Endothelial cell of umbilical vein (primary cell): ENCODE results near the gene TCF25. TPM values are rescaled to one million over a fixed set of nuclear protein-coding genes. Genes with fewer than 3 reads are reported as not detected.

Source experiments
- BruUV-seq: library from RNA; stranded (reverse); fragments of 400-500 nt; replicated peaks from 2 replicates; lab custom pipeline; 2021; lab: Mats Ljungman, UMichigan
- CTCF ChIA-PET: fragments of 300-600, 350-600 bp; sonication (Branson Sonifier 250); formaldehyde crosslinking; loops from one replicate; lab custom pipeline; 2021; ENCODE audit warnings: antibody characterized with exemption, inconsistent platforms; lab: Charles Lee
- POLR2A ChIA-PET: fragments of 300-600, 350-600 bp; sonication (Branson Sonifier 250); formaldehyde crosslinking; loops from one replicate; lab custom pipeline; 2021; ENCODE audit warnings: antibody characterized with exemption, inconsistent platforms; lab: Charles Lee
- DNase-seq: peaks from one replicate; pipeline ENCODE4 v3.0.0-alpha.2; 2011; ENCODE audit warnings: low read depth, low spot score
- FAIRE-seq: peaks from 2 replicates; lab custom pipeline; 2011; peaks lifted over from hg19 to GRCh38; lab: Jason Lieb, UNC
- H2AFZ ChIP-seq: 2 replicates; pipeline ENCODE4 v1.6.0; 2012; ENCODE audit warnings: low read depth, low read length, control low read depth, inconsistent platforms
- H3K27ac ChIP-seq: 2 replicates; pipeline ENCODE4 v1.5.1; 2011; ENCODE audit warnings: low read depth, mild to moderate bottlenecking, control low read depth, low read length, moderate library complexity; ENCODE audit not compliant: insufficient read depth
- H3K27me3 ChIP-seq, 2 experiments: 2 replicates each; pipeline versions ENCODE4 v1.6.0 to v1.6.1; 2011; ENCODE audit warnings: low read length in 2 of 2, mixed read lengths in 1 of 2; ENCODE audit not compliant: control insufficient read depth in 2 of 2, insufficient read depth in 2 of 2
- H3K36me3 ChIP-seq, 2 experiments: 2 replicates in 1 of 2; 3 replicates in 1 of 2; pipeline ENCODE4 v1.5.1; 2011; ENCODE audit warnings: low read length in 2 of 2, mild to moderate bottlenecking in 1 of 2, moderate library complexity in 1 of 2; ENCODE audit not compliant: control insufficient read depth in 2 of 2, insufficient read depth in 2 of 2; ENCODE audit errors: extremely low read depth in 1 of 2
- H3K4me1 ChIP-seq: 3 replicates; pipeline ENCODE4 v1.5.1; 2011; ENCODE audit warnings: mild to moderate bottlenecking, low read length; ENCODE audit not compliant: control insufficient read depth, insufficient read depth; ENCODE audit errors: extremely low read depth
- H3K4me2 ChIP-seq: 2 replicates; pipeline ENCODE4 v1.6.1; 2011; ENCODE audit warnings: low read length, control low read depth, mixed read lengths; ENCODE audit not compliant: insufficient read depth
- H3K4me3 ChIP-seq, 3 experiments: fragments of 200-600 bp in 1 of 3; sonication (generic), shearing (Covaris generic) in 1 of 3; replicated peaks in 1 of 3; 2 replicates each; pipeline ENCODE4 v1.5.1; 2011 to 2016; ENCODE audit warnings: control low read depth in 3 of 3, low read length in 3 of 3, mild to moderate bottlenecking in 2 of 3, inconsistent platforms in 1 of 3, low read depth in 1 of 3, moderate library complexity in 1 of 3; ENCODE audit not compliant: insufficient read depth in 1 of 3
- H3K79me2 ChIP-seq: 2 replicates; pipeline ENCODE4 v1.6.0; 2012; ENCODE audit warnings: low read length, inconsistent platforms; ENCODE audit not compliant: control insufficient read depth, insufficient read depth
- H3K9ac ChIP-seq: replicated peaks from 2 replicates; pipeline ENCODE3; 2011; ENCODE audit warnings: low read length, control low read depth; ENCODE audit not compliant: insufficient read depth; ENCODE audit errors: extremely low read depth
- H3K9me1 ChIP-seq: replicated peaks from 3 replicates; pipeline ENCODE4 v1.6.0; 2011; ENCODE audit warnings: mild to moderate bottlenecking, low read length; ENCODE audit not compliant: control insufficient read depth, insufficient read depth; ENCODE audit errors: extremely low read depth
- H3K9me3 ChIP-seq: replicated peaks from 2 replicates; pipeline ENCODE4 v1.5.1; 2012; ENCODE audit warnings: low read length, inconsistent platforms; ENCODE audit not compliant: control insufficient read depth, insufficient read depth
- H4K20me1 ChIP-seq: replicated peaks from 2 replicates; pipeline ENCODE3; 2011; ENCODE audit warnings: mild to moderate bottlenecking, low read length; ENCODE audit not compliant: control insufficient read depth, insufficient read depth; ENCODE audit errors: extremely low read depth
- CTCF ChIP-seq, 2 donors: IDR thresholded peaks; 1 replicate in 1 of 2; 2 replicates in 1 of 2; pipeline ENCODE4 v1.5.1; 2011; ENCODE audit warnings: low read length in 2 of 2, mild to moderate bottlenecking in 2 of 2, moderate library complexity in 2 of 2, control low read depth in 1 of 2, inconsistent platforms in 1 of 2, low read depth in 1 of 2; ENCODE audit not compliant: insufficient read depth in 1 of 2; ENCODE audit errors: extremely low read depth in 1 of 2
- GATA2 ChIP-seq: IDR thresholded peaks from 2 replicates; pipeline ENCODE4 v1.7.0; 2011; ENCODE audit warnings: low read depth, mild to moderate bottlenecking, moderate library complexity, mixed read lengths, low read length; ENCODE audit not compliant: insufficient read length, insufficient read depth
- JUN ChIP-seq: IDR thresholded peaks from 2 replicates; pipeline ENCODE4 v1.6.1; 2011; ENCODE audit warnings: borderline replicate concordance, low read depth; ENCODE audit not compliant: insufficient read length, insufficient read depth
- MAX ChIP-seq: IDR thresholded peaks from 2 replicates; pipeline ENCODE4 v1.6.1; 2011; ENCODE audit not compliant: insufficient read depth, insufficient read length
- MYC ChIP-seq: IDR thresholded peaks from one replicate; pipeline ENCODE4 v1.6.1; 2011; ENCODE audit warnings: mild to moderate bottlenecking, low read depth, low read length
- POLR2A ChIP-seq: IDR thresholded peaks from 2 replicates; pipeline ENCODE4 v1.6.1; 2012; ENCODE audit warnings: low read depth, mild to moderate bottlenecking, control low read depth, low read length
- POLR2AphosphoS5 ChIP-seq: IDR thresholded peaks from 2 replicates; pipeline ENCODE4 v1.6.1; 2012; ENCODE audit warnings: low read depth, mild to moderate bottlenecking, control low read depth, low read length, moderate library complexity; ENCODE audit not compliant: insufficient read depth
- dilution Hi-C: fragments of 300-500 bp; cut with MboI; formaldehyde crosslinking; loops from one replicate; pipeline ENCODE4 v1.15.0; 2019; ENCODE audit warnings: low sequenced_read_pairs; ENCODE audit not compliant: extremely low pct_ligation_motif_present
- intact Hi-C: fragments of 100-400 bp; cut with micrococcal nuclease; formaldehyde crosslinking; loops from one replicate; pipeline ENCODE4 v1.10.0; 2022
- polyA plus RNA-seq, 4 experiments: library from polyadenylated mRNA; depleted of rRNA in 3 of 4; stranded (reverse) in 3 of 4; unstranded in 1 of 4; fragments of >200 nt; gene quantifications; 2 replicates each; pipeline versions ENCODE4 v1.2.1 to v1.2.3, GENCODE V29; 2011 to 2012; ENCODE audit warnings: missing spikeins in 1 of 4
- total RNA-seq: library from RNA; stranded (reverse); gene quantifications from 2 replicates; pipeline ENCODE4 v1.2.3, GENCODE V29; 2021

The TCF25 gene
- total and polyA plus RNA-seq, 2 donors (not counting 3 experiments of a cell fraction or from before 2014, with no cell fraction given): 193 to 234 TPM

DNA sequence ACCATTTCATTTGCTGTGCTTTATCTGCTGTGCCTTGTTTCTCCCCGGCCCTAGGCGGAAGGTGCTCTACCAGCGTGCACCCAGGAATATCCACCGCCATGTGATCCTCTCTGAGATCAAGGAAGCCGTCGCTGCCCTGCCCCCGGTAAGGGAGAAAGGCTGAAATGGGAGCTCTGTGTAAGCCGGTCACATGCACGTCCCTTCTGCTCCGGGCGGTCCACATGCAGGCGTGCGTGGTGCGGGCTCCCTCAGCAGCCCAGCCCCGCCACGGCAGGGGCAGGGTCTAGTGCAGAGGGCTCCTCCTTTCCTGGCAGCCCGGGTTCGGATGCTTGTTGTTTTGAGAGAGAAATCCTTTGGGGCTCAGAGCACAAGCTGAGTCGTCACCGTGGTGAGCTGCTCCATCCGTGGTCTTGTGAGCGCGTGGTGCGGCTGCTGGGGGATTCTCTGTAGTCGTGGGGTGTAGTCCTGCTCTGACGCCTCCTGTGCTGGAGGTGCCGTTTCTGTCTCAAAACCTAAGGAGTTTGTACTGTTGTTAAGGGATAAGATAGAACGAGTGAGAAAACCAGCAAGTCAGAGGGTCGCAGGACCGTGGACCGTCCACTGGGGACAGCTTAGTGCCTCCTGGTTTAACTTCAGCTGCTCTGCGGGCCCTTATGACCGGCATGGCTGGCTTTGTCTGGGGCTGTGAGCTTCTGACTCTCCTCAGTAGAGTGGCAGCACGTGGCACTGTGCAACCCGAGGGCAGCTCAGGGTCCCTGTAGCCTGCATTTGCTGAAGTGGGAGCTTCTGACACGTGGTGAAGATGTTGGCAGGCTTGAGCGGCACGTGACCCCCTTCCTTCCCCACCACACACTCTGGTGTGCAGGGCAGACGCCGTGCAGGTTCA, 33.0 kb downstream of the TCF25 start:
- DNase-seq (no peak), FAIRE-seq (no peak)
- Histone ChIP-seq H3K27ac (no peak overlapping the region), H3K9ac (no peak overlapping the region), H3K4me3 (no peak overlapping the region), H3K27me3 (no peaks in the 10 kb centered on the region), H3K9me3 (no peaks in the 10 kb centered on the region), H2AFZ (no peak overlapping the region), H3K79me2 (no peaks in the 10 kb centered on the region), H3K4me1 (peaks cover 3% of the 10 kb centered on the region), H4K20me1 (no peaks in the 10 kb centered on the region), H3K4me2 (no peak overlapping the region), H3K9me1 (no peaks in the 10 kb centered on the region), H3K36me3 (peaks cover 13 to 43% of the 10 kb centered on the region in 2 experiments)
- POLR2A ChIA-PET: interaction anchor here (3.6 kb wide), 1 partner anchor 16 kb away, joined by 21 read pairs; the partner anchor contains the start of gene TUBB3
- dilution Hi-C loops (no loop called here), intact Hi-C loops (no loop called here)
- CTCF ChIA-PET: interaction anchor here (4.9 kb wide), 1 partner anchor 12 kb away, joined by 54 read pairs; the partner anchor contains the start of gene MC1R
- TF ChIP-seq CTCF (IDR thresholded peaks at IDR 0.05; ENCODE audit: extremely low read depth in 1 of 2, insufficient read depth in 1 of 2, low read depth in 1 of 2, low read length in 2 of 2): no peak
- TF ChIP-seq GATA2: no peak
- TF ChIP-seq POLR2AphosphoS5: no peak
- no peak for TF ChIP-seq POLR2A
- TF ChIP-seq JUN: no peak
- TF ChIP-seq MAX: no peak
- TF ChIP-seq MYC: no peak
- no TSS peak for BruUV-seq
